Measurements from ENCODE around the gene PRDM4.

DNA sequence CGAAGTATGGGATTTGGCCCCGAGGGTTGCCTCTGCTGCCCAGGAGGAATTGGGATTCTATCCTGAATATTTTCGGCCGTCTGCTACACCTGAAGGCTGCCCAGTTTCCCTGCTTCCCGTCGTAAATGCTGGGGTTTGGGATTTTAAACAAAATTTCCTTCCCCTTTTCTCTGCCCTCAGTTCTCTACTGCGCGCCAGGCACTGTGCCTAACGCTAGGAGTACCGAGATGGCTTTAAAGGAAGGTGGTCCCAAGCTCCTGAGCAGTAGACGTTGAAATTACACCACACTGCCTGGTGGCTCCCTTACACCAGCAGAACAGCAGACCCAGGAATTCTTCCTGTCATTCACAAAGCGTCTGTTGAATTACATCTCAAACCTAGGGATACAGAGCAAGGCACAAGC is 566 bp upstream of the PRDM4 start:
- TF ChIP-seq, protein P1, sequence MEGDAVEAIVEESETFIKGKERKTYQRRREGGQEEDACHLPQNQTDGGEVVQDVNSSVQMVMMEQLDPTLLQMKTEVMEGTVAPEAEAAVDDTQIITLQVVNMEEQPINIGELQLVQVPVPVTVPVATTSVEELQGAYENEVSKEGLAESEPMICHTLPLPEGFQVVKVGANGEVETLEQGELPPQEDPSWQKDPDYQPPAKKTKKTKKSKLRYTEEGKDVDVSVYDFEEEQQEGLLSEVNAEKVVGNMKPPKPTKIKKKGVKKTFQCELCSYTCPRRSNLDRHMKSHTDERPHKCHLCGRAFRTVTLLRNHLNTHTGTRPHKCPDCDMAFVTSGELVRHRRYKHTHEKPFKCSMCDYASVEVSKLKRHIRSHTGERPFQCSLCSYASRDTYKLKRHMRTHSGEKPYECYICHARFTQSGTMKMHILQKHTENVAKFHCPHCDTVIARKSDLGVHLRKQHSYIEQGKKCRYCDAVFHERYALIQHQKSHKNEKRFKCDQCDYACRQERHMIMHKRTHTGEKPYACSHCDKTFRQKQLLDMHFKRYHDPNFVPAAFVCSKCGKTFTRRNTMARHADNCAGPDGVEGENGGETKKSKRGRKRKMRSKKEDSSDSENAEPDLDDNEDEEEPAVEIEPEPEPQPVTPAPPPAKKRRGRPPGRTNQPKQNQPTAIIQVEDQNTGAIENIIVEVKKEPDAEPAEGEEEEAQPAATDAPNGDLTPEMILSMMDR (CRISPR knock-in tag; IDR thresholded peaks at IDR 0.05), result no peak
- TF ChIP-seq, protein P2, sequence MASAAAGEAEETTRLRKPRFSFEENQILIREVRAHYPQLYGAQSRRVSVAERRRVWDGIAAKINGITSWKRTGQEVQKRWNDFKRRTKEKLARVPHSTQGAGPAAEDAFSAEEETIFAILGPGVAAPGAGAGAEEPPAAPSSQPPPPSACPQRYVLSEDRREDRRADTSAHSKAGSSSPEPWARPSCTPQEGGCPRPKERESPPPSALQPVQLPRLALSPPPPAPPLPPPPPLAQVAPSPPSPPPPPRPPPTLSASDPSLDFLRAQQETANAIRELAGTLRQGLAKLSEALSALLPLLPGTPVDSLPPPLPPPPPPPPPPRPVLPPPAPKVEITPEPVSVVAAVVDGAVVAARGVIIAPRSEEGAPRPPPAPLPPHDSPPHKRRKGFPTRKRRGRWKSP (CRISPR knock-in tag; IDR thresholded peaks at IDR 0.05), result no peak
- TF ChIP-seq, protein P3, sequence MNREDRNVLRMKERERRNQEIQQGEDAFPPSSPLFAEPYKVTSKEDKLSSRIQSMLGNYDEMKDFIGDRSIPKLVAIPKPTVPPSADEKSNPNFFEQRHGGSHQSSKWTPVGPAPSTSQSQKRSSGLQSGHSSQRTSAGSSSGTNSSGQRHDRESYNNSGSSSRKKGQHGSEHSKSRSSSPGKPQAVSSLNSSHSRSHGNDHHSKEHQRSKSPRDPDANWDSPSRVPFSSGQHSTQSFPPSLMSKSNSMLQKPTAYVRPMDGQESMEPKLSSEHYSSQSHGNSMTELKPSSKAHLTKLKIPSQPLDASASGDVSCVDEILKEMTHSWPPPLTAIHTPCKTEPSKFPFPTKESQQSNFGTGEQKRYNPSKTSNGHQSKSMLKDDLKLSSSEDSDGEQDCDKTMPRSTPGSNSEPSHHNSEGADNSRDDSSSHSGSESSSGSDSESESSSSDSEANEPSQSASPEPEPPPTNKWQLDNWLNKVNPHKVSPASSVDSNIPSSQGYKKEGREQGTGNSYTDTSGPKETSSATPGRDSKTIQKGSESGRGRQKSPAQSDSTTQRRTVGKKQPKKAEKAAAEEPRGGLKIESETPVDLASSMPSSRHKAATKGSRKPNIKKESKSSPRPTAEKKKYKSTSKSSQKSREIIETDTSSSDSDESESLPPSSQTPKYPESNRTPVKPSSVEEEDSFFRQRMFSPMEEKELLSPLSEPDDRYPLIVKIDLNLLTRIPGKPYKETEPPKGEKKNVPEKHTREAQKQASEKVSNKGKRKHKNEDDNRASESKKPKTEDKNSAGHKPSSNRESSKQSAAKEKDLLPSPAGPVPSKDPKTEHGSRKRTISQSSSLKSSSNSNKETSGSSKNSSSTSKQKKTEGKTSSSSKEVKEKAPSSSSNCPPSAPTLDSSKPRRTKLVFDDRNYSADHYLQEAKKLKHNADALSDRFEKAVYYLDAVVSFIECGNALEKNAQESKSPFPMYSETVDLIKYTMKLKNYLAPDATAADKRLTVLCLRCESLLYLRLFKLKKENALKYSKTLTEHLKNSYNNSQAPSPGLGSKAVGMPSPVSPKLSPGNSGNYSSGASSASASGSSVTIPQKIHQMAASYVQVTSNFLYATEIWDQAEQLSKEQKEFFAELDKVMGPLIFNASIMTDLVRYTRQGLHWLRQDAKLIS (CRISPR knock-in tag; IDR thresholded peaks at IDR 0.05), result no peak
- TF ChIP-seq HOXA7 (CRISPR knock-in tag; IDR thresholded peaks at IDR 0.05) (no peak), U2AF2 (IDR thresholded peaks at IDR 0.05; ENCODE audit: low read depth, low read length) (no peak), ZNF24 (IDR thresholded peaks at IDR 0.05) (no peak), TAF15 (IDR thresholded peaks at IDR 0.05; ENCODE audit: low read depth, low read length, poor library complexity, severe bottlenecking) (no peak), NONO (IDR thresholded peaks at IDR 0.05) (no peak), NONO (CRISPR knock-in tag; conservative IDR thresholded peaks at IDR 0.05) (no peak), JUN (CRISPR knock-in tag; IDR thresholded peaks at IDR 0.05) (no peak), JUNB (CRISPR knock-in tag; IDR thresholded peaks at IDR 0.05; ENCODE audit: borderline replicate concordance) (no peak)
- TF ChIP-seq, protein P4, sequence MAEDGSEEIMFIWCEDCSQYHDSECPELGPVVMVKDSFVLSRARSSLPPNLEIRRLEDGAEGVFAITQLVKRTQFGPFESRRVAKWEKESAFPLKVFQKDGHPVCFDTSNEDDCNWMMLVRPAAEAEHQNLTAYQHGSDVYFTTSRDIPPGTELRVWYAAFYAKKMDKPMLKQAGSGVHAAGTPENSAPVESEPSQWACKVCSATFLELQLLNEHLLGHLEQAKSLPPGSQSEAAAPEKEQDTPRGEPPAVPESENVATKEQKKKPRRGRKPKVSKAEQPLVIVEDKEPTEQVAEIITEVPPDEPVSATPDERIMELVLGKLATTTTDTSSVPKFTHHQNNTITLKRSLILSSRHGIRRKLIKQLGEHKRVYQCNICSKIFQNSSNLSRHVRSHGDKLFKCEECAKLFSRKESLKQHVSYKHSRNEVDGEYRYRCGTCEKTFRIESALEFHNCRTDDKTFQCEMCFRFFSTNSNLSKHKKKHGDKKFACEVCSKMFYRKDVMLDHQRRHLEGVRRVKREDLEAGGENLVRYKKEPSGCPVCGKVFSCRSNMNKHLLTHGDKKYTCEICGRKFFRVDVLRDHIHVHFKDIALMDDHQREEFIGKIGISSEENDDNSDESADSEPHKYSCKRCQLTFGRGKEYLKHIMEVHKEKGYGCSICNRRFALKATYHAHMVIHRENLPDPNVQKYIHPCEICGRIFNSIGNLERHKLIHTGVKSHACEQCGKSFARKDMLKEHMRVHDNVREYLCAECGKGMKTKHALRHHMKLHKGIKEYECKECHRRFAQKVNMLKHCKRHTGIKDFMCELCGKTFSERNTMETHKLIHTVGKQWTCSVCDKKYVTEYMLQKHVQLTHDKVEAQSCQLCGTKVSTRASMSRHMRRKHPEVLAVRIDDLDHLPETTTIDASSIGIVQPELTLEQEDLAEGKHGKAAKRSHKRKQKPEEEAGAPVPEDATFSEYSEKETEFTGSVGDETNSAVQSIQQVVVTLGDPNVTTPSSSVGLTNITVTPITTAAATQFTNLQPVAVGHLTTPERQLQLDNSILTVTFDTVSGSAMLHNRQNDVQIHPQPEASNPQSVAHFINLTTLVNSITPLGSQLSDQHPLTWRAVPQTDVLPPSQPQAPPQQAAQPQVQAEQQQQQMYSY (CRISPR knock-in tag; IDR thresholded peaks at IDR 0.05), result no peak
